Right lobe of liver (tissue), 6 donors: Measurements from ENCODE around the gene SUMO4. TPM values are rescaled to one million over a fixed set of nuclear protein-coding genes. Genes with fewer than 3 reads are reported as not detected.
A peak's percentile ranks its signal among the peaks of the same experiment; 100 is the strongest.
"Not testable (repeated sequence)": the region's sequence is repeated elsewhere in the genome, so short reads cannot be mapped to it uniquely, and the experiment has no call there.

Experiments used
- ATAC-seq, 4 donors: fragments of 200-7000 bp; cut with Tn5 transposase; one replicate each; pipeline ENCODE4 v1.9.1; 2020; ENCODE audit warnings: mild to moderate bottlenecking in 4 of 4, moderate library complexity in 4 of 4
- DNase-seq, 3 donors: peaks; one replicate each; pipeline ENCODE4 v3.0.0-alpha.2; 2020
- H3K27ac ChIP-seq, 3 donors: fragments of 200-600 bp; one replicate each; pipeline ENCODE4 v1.8.0; 2022
- H3K27me3 ChIP-seq, 2 donors: fragments of 200-600 bp; one replicate each; pipeline ENCODE4 v1.8.0; 2022
- H3K36me3 ChIP-seq, 4 donors: fragments of 200-600 bp; sonication (generic) in 1 of 4; one replicate each; pipeline versions ENCODE4 v1.5.1 to v1.8.0; 2017 to 2022; ENCODE audit warnings: control low read depth in 1 of 4
- H3K4me1 ChIP-seq, 4 donors: fragments of 200-600 bp; sonication (generic) in 1 of 4; one replicate each; pipeline versions ENCODE4 v1.5.1 to v1.8.0; 2017 to 2022; ENCODE audit warnings: control low read depth in 1 of 4
- H3K4me3 ChIP-seq, 3 donors: fragments of 200-600 bp; one replicate each; pipeline ENCODE4 v1.8.0; 2022
- H3K9me3 ChIP-seq, 4 donors: fragments of 200-600 bp; sonication (generic) in 1 of 4; one replicate each; pipeline versions ENCODE4 v1.5.1 to v1.8.0; 2017 to 2022; ENCODE audit warnings: control low read depth in 1 of 4
- CTCF ChIP-seq, 4 donors: fragments of 200-600 bp in 3 of 4; fragments of 450-650 bp in 1 of 4; IDR thresholded peaks; one replicate each; pipeline versions ENCODE4 v1.5.1 to v1.8.0; 2016 to 2022; ENCODE audit warnings: antibody characterized with exemption in 4 of 4, mild to moderate bottlenecking in 2 of 4
- POLR2A ChIP-seq: fragments of 450-650 bp; IDR thresholded peaks from one replicate; pipeline ENCODE4 v1.6.1; 2017; ENCODE audit warnings: antibody characterized with exemption, mild to moderate bottlenecking
- WGBS: methylation state at CpG from one replicate; pipeline ENCODE4 v1.1.6; 2018; ENCODE audit warnings: low coverage, low lambda C conversion rate; ENCODE audit not compliant: insufficient coverage; ENCODE audit errors: missing lambda C conversion rate; 5-methylcytosine and 5-hydroxymethylcytosine counted together
- intact Hi-C, 2 donors: fragments of 100-400 bp; cut with DNase I; formaldehyde crosslinking; loops; one replicate each; pipeline versions ENCODE4 v1.11.2 to v1.14.1; 2022
- total RNA-seq, 6 experiments: library from RNA; depleted of rRNA in 2 of 6; stranded (reverse); fragments of >200 nt in 2 of 6; fragmentation: NEBNext Ultra II Directional in 3 of 6; extraction: Animal tissue kit (Norgen Biotek cat#: 25700) in 3 of 6; gene quantifications; one replicate each; pipeline versions ENCODE4 v1.1.0 to v1.2.4, GENCODE V29; 2016 to 2023
- donor health status: DM: no; HTN: yes; CAD: no.
- donor health status: DM: no; HTN: no; CAD: no.
- donor health status: DM: no; HTN: no; CAD: no.
- donor health status: DM: no; HTN: yes; CAD: no.
- donor health status: DM: no; HTN: yes; CAD: no.

Gene SUMO4
- total RNA-seq, 6 experiments from 2014 or later = 0.49 to 1.2 (median 1.0) TPM

GRCh38 chr6:149439626-149440025, 39.6 kb downstream of the SUMO4 start:
- no peaks in the 10 kb centered on the region for H3K4me1 ChIP-seq
- no peak for TF ChIP-seq CTCF (IDR thresholded peaks at IDR 0.05)
- no peak for TF ChIP-seq POLR2A
- no peaks in the 10 kb centered on the region for H3K9me3 ChIP-seq
- ATAC-seq (no peak), DNase-seq (no peak)
- 88% methylated on average over 1 of the region's 1 CpG for WGBS
- no peak overlapping the region for H3K27ac ChIP-seq
- no peaks in the 10 kb centered on the region for H3K27me3 ChIP-seq
- no peak overlapping the region for H3K4me3 ChIP-seq
- H3K36me3 ChIP-seq = no peaks in the 10 kb centered on the region
- intact Hi-C loops = loop anchor here (10.0 kb wide), 2 partner anchors 355 to 415 kb away; no protein-coding TSS in a partner anchor

- intact Hi-C loops = no loop called here
Measured at GRCh38 chr6:149440735-149441671, 40.9 kb downstream of the SUMO4 start.

GRCh38 chr6:149441740-149442139, 41.7 kb downstream of the SUMO4 start:
- no peaks in the 10 kb centered on the region for H3K9me3 ChIP-seq
- 40% methylated on average over 1 of the region's 9 CpGs for WGBS
- ATAC-seq (no peak), DNase-seq (no peak)
- intact Hi-C loops = no loop called here
- no peak overlapping the region for H3K27ac ChIP-seq
- TF ChIP-seq POLR2A (no peak), CTCF (IDR thresholded peaks at IDR 0.05) (no peak)
- H3K4me1 ChIP-seq = no peaks in the 10 kb centered on the region
- no peak overlapping the region for H3K4me3 ChIP-seq
- no peaks in the 10 kb centered on the region for H3K36me3 ChIP-seq
- H3K27me3 ChIP-seq = no peaks in the 10 kb centered on the region

More at GRCh38 chr6:149440735-149441671, 40.9 kb downstream of the SUMO4 start:
- ATAC-seq (no peak), DNase-seq (no peak)
- no peak for TF ChIP-seq POLR2A
- no peak for TF ChIP-seq CTCF (IDR thresholded peaks at IDR 0.05)
- Histone ChIP-seq H3K27ac (no peak overlapping the region), H3K36me3 (no peaks in the 10 kb centered on the region), H3K4me3 (no peak overlapping the region), H3K27me3 (no peaks in the 10 kb centered on the region), H3K4me1 (no peaks in the 10 kb centered on the region), H3K9me3 (no peaks in the 10 kb centered on the region)
- 78% methylated on average over 8 of the region's 16 CpGs for WGBS

- no peak overlapping the region for H3K4me3 ChIP-seq
- H3K36me3 ChIP-seq = no peaks in the 10 kb centered on the region
- TF ChIP-seq POLR2A (no peak), CTCF (IDR thresholded peaks at IDR 0.05) (no peak)
- intact Hi-C loops = no loop called here
- H3K27ac ChIP-seq = no peak overlapping the region
- no peaks in the 10 kb centered on the region for H3K9me3 ChIP-seq
- DNase-seq (peak in 1 of 3 donors; percentile 37), ATAC-seq (peak; percentile 42 to 76 (median 60))
- H3K4me1 ChIP-seq = no peaks in the 10 kb centered on the region
- H3K27me3 ChIP-seq = no peaks in the 10 kb centered on the region
- WGBS = 62% methylated on average over 8 of the region's 8 CpGs
Measured at GRCh38 chr6:149443411-149444181, 43.5 kb downstream of the SUMO4 start.

- H3K9me3 ChIP-seq, H3K4me1 ChIP-seq, H3K27me3 ChIP-seq, H3K27ac ChIP-seq, H3K4me3 ChIP-seq, intact Hi-C loops, H3K36me3 ChIP-seq: not testable (repeated sequence)
- 0% methylated on average over 1 of the region's 3 CpGs for WGBS
- peak; percentile 20 to 90 (median 50) for ATAC-seq
- peak in 1 of 3 donors; percentile 22 for DNase-seq
Measured at GRCh38 chr6:149444360-149445094, 44.5 kb downstream of the SUMO4 start.
